IPS DF 4.7 (cell line): ENCODE measurements around the gene RHBDL1.

Source experiments
- DNase-seq: peaks from one replicate; pipeline ENCODE4 v3.0.0-alpha.2; 2013; ENCODE audit warnings: low spot score; ENCODE audit errors: extremely low read depth

Gene RHBDL1

GRCh38 chr16:652454-653305, 22.8 kb upstream of the RHBDL1 start:
- no peak for DNase-seq

GRCh38 chr16:654034-654433, 21.4 kb upstream of the RHBDL1 start:
- DNase-seq = no peak

GRCh38 chr16:657487-657886, 18.0 kb upstream of the RHBDL1 start:
- no peak for DNase-seq

- DNase-seq = no peak
Observed at GRCh38 chr16:658679-659571, 16.5 kb upstream of the RHBDL1 start.

GRCh38 chr16:659618-660017, 15.9 kb upstream of the RHBDL1 start:
- DNase-seq = no peak

GRCh38 chr16:660132-660458, 15.4 kb upstream of the RHBDL1 start:
- DNase-seq = no peak

- no peak for DNase-seq
Observed at GRCh38 chr16:660459-661183, 14.8 kb upstream of the RHBDL1 start.

- no peak for DNase-seq
Observed at GRCh38 chr16:661184-661821, 14.2 kb upstream of the RHBDL1 start.

GRCh38 chr16:662095-662494, 13.4 kb upstream of the RHBDL1 start:
- no peak for DNase-seq

- no peak for DNase-seq
Observed at GRCh38 chr16:662597-662996, 12.9 kb upstream of the RHBDL1 start.

GRCh38 chr16:666572-666971, 8.9 kb upstream of the RHBDL1 start:
- no peak for DNase-seq

GRCh38 chr16:667113-667779, 8.2 kb upstream of the RHBDL1 start:
- no peak for DNase-seq

GRCh38 chr16:667780-668518, 7.5 kb upstream of the RHBDL1 start, which contains the start of gene RHOT2:
RHOT2 (plus strand) TSS chr16:668132; CDS start chr16:668200, 68 bp downstream.
- no peak for DNase-seq

GRCh38 chr16:668519-669171, 6.8 kb upstream of the RHBDL1 start:
- no peak for DNase-seq

GRCh38 chr16:669666-670065, 5.8 kb upstream of the RHBDL1 start:
- no peak for DNase-seq

GRCh38 chr16:670485-671352, 4.8 kb upstream of the RHBDL1 start:
- DNase-seq = no peak

GRCh38 chr16:671353-672131, 3.9 kb upstream of the RHBDL1 start:
- DNase-seq = no peak

GRCh38 chr16:672371-672770, 3.1 kb upstream of the RHBDL1 start:
- no peak for DNase-seq
